IMR-90 (cell line): ENCODE data around the gene LLGL1.
A peak's percentile ranks its signal among the peaks of the same experiment; 100 is the strongest.

Experiments
- BHLHE40 ChIP-seq: fragments of 150-350 bp; IDR thresholded peaks from 2 replicates; pipeline ENCODE4 v1.6.1; 2016; ENCODE audit warnings: mild to moderate bottlenecking, low read depth, low read length
- CHD1 ChIP-seq: IDR thresholded peaks from 2 replicates; pipeline ENCODE4 v1.6.1; 2012; ENCODE audit warnings: low read depth, low read length, improper control_type of control experiment
- CTCF ChIP-seq: conservative IDR thresholded peaks from 2 replicates; pipeline ENCODE4 v1.5.1; 2012; ENCODE audit warnings: mild to moderate bottlenecking, low read depth, low read length, improper control_type of control experiment
- FOS ChIP-seq: fragments of 150-350 bp; IDR thresholded peaks from 2 replicates; pipeline ENCODE4 v1.6.1; 2016; ENCODE audit warnings: low read depth, low read length
- MAFK ChIP-seq: IDR thresholded peaks from 2 replicates; pipeline ENCODE4 v1.6.1; 2012; ENCODE audit warnings: low read depth, low read length, improper control_type of control experiment
- MXI1 ChIP-seq: IDR thresholded peaks from 2 replicates; pipeline ENCODE4 v1.6.1; 2012; ENCODE audit warnings: low read depth, mild to moderate bottlenecking, low read length, moderate library complexity, borderline replicate concordance
- POLR2A ChIP-seq: IDR thresholded peaks from 2 replicates; pipeline ENCODE4 v1.6.1; 2012; ENCODE audit warnings: mild to moderate bottlenecking, low read depth, low read length
- RCOR1 ChIP-seq: IDR thresholded peaks from 2 replicates; pipeline ENCODE4 v1.6.1; 2012; ENCODE audit warnings: mild to moderate bottlenecking, low read length, improper control_type of control experiment; ENCODE audit not compliant: insufficient replicate concordance
- RFX5 ChIP-seq: IDR thresholded peaks from 2 replicates; pipeline ENCODE4 v1.8.0; 2012; ENCODE audit warnings: low read depth, mild to moderate bottlenecking, low read length, moderate library complexity
- USF2 ChIP-seq: fragments of 150-350 bp; IDR thresholded peaks from 2 replicates; pipeline ENCODE4 v1.6.1; 2017; ENCODE audit warnings: mild to moderate bottlenecking, antibody characterized with exemption, low read length, low read depth

DNA sequence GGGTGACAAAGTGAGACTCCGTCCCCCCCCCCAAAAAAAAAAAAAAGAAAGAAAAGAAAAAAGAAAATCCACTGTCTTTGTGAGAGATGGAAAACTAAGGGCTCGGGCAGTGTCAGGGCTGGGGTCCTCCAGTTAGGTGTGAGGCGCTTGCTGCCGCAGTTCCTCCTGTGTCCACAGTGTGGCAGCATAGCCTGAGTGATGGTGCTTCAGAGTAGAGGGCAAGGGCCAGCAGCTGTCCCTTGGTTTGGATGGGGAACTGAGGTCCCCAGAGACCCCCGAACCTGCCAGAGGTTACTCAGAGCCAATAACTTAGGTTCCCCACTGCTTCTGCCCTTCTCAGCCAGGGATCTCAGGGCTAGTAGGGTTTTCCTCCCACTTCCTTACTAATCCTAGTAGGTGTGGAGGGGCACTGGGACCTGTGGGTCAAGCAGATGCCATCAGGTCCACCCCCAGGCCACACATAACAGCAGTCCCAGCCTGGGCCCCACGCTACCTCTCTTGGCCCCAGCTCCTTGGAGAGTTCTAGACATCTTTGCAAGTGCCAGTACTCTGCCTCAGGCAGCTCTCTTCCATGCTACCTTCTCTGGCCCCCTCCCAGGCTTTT lies 7.9 kb upstream of the LLGL1 start:
- TF ChIP-seq CHD1 (no peak), POLR2A (no peak), MAFK (no peak), CTCF (peak; percentile 81), RFX5 (no peak), USF2 (no peak), MXI1 (no peak), RCOR1 (no peak), FOS (no peak), BHLHE40 (no peak)
